NCI-H526 (cell line): ENCODE measurements around the gene STX4.

Experiments used
- DNase-seq, 2 experiments: peaks; one replicate each; lab custom pipeline; 2025; lab: John Stamatoyannopoulos, UW

STX4 gene

DNA sequence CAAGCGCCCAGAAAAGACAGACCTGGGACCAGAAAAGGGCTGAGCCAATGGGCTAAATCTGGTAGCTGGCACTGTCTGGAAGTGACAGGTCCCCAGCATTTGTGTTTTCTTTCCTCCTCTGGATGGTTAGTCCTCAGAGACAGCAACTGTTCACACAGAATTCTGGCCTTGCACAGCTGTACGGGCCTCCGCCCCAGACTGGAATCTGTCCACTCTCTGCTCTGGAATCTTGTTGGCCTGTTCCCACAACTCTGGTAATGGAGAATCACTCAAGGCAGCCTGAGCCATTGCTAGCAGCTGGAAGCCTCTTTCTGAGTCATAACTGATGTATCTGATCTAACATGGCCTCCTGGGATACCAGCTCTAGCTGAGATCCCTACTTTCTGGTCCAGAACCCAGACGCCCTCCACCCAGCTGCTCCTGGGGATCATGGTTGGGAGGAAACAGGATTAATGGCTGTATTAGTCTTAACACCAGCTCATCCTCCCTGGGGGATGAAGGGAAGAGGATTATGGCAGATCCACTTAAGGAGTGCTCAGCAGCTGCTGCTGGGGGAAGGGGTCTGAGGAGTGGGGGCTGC, 31.6 kb downstream of the STX4 start:
- DNase-seq: no peak

- no peak for DNase-seq
These were observed 34.0 kb downstream of the STX4 start for GRCh38 chr16:31067342-31067741.

- peak in 1 of 2 experiments; percentile 19 for DNase-seq
These were observed 38.5 kb downstream of the STX4 start for GRCh38 chr16:31071861-31072260.

GRCh38 chr16:31072540-31073141, 39.3 kb downstream of the STX4 start:
- DNase-seq: peak; percentile 8 to 42

- DNase-seq: peak; percentile 76 to 94
These were observed 40.0 kb downstream of the STX4 start for GRCh38 chr16:31073142-31073969.

- DNase-seq: peak; percentile 98 to 99
These were observed 40.8 kb downstream of the STX4 start, which contains the start of the genes ZNF646 and ZNF668 for GRCh38 chr16:31073970-31074813. Gene ZNF646 (plus strand): TSS chr16:31074422. CDS start chr16:31076325, 1,903 bp downstream. Gene ZNF668 (minus strand): TSS chr16:31074240. CDS start chr16:31064459, 9,781 bp downstream.

GRCh38 chr16:31074814-31075183, 41.4 kb downstream of the STX4 start:
- no peak for DNase-seq

DNA sequence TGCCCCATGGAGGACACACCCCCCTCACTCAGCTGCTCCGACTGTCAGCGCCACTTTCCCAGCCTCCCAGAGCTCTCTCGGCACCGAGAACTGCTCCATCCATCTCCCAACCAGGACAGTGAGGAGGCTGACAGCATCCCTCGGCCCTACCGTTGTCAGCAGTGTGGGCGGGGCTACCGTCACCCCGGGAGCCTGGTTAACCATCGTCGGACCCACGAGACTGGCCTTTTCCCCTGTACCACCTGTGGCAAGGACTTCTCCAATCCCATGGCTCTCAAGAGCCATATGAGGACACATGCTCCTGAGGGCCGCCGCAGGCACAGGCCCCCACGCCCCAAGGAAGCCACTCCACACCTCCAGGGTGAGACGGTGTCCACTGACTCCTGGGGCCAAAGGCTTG, 43.0 kb downstream of the STX4 start:
- DNase-seq: no peak

DNA sequence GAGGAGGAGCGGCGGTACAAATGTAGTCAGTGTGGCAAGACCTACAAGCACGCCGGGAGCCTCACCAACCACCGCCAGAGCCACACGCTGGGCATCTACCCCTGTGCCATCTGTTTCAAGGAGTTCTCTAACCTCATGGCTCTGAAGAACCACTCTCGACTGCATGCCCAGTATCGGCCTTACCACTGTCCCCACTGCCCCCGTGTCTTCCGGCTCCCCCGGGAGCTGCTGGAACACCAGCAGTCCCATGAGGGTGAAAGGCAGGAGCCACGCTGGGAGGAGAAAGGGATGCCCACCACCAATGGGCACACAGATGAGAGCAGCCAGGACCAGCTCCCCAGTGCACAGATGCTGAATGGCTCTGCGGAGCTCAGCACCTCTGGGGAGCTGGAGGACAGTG, 43.7 kb downstream of the STX4 start:
- no peak for DNase-seq

- DNase-seq: no peak
These were observed 44.4 kb downstream of the STX4 start for GRCh38 chr16:31077592-31078396.

DNA sequence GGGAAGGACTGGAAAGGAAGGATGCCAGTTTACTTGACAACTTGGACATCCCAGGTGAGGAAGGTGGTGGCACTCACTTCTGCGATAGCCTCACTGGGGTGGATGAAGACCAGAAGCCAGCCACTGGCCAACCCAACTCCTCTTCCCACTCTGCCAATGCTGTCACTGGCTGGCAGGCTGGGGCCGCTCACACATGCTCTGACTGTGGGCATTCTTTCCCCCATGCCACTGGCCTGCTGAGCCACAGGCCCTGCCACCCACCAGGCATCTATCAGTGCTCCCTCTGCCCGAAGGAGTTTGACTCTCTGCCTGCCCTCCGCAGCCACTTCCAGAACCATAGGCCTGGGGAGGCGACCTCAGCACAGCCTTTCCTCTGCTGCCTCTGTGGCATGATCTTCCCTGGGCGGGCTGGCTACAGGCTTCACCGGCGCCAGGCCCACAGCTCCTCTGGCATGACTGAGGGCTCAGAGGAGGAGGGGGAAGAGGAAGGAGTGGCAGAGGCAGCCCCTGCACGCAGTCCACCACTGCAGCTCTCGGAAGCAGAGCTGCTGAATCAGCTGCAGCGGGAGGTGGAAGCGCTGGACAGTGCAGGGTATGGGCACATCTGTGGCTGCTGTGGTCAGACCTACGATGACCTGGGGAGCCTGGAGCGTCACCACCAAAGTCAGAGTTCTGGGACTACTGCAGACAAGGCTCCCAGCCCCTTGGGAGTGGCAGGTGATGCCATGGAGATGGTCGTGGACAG, 45.4 kb downstream of the STX4 start:
- no peak for DNase-seq

DNA sequence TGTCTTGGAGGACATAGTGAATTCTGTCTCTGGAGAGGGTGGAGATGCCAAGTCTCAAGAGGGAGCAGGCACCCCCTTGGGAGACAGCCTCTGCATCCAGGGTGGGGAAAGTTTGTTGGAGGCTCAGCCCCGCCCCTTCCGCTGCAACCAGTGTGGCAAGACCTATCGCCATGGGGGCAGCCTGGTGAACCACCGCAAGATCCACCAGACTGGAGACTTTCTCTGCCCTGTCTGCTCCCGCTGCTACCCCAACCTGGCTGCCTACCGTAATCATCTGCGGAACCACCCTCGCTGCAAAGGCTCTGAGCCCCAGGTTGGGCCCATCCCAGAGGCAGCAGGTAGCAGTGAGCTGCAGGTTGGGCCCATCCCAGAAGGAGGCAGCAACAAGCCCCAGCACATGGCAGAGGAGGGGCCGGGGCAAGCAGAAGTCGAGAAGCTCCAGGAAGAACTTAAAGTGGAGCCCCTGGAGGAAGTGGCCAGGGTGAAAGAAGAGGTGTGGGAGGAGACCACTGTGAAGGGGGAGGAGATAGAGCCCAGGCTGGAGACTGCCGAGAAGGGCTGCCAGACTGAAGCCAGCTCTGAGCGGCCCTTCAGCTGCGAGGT, 46.1 kb downstream of the STX4 start:
- no peak for DNase-seq

- DNase-seq: no peak
These were observed 46.8 kb downstream of the STX4 start for GRCh38 chr16:31080035-31080629.

DNA sequence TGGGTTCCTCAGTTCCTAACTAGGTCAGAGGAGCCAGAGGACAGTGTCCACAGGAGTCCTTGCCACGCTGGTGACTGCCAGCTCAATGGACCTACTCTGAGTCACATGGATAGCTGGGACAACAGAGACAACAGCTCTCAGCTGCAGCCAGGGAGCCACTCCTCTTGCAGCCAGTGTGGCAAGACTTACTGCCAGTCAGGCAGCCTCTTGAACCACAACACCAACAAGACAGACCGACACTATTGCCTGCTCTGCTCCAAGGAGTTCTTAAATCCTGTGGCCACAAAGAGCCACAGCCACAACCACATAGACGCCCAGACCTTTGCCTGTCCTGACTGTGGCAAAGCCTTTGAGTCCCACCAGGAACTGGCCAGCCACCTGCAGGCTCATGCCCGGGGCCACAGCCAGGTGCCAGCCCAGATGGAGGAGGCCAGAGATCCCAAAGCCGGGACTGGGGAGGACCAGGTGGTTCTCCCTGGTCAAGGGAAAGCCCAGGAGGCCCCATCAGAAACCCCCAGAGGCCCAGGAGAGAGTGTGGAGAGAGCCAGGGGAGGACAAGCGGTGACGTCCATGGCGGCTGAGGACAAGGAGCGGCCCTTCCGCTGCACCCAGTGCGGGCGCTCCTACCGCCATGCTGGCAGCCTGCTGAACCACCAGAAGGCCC, 47.5 kb downstream of the STX4 start:
- DNase-seq: no peak

GRCh38 chr16:31081428-31082351, 48.3 kb downstream of the STX4 start:
- DNase-seq: no peak

- no peak for DNase-seq
These were observed 49.1 kb downstream of the STX4 start for GRCh38 chr16:31082368-31083045.

DNA sequence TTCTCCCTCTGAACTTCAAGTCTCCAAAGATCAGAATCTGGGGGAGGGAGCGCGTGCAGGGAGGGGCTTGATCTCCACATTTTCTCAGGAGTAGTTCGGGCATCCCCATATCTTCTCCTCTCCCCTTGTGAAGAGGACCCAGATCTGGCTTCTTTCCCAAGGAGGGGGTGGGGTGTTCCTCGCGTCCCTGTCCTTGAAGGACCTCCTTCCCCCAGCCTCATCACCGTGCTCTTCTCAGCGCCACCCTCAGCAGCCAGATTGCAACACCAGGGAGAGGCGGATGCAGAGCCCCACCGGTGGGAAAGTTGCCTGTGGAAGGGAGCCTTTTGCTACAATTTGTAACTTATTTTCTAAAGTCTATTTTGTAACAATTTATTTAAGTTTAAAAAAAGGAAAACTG, 49.7 kb downstream of the STX4 start:
- no peak for DNase-seq
